ENCODE measurements around the gene PEF1.

The PEF1 gene

DNA sequence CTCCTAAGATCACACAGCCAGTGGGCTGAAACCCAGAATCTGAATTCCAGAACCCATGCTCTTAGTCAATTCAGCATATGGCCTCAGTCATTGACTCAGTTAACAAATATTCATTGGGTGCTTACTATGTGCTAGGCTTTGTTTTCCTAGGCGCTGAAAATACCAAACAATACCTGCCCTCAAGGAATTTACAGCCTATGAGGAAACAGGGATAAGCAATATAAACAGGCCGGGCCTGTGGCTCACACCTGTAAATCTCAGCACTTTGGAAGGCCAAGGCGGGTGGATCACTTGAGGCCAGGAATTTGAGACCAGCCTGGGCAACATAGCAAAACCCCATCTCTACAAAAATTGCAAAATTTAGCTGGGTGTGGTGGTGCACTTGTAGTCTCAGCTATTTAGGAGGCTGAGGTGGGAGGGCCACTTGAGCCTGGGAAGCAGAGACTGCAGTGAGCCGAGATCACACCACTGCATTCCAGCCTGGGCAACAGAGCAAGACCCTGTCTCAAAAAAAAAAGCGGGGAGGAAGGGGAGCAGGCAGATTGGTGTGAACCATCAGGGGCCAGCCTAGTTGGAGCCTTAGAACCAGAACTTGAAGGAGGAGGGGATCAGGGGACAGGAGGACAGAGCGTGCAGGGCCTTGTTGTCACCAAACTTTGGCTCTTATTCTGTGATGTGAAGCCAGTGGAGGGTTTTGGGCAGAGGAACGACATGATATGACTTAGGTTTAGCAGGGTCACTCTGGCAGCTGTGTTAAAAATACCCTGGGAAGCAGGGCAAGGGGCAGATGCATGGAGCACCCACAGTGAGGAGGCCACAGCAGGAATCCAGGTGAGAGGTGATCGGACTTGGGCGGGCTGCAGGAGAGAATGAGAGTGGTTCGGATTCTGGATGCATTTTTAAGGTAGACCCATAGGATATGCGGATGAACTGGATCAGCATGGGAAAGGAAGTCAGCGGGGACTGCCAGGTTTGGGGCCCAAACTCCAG lies 62.6 kb downstream of the PEF1 start:
- DNase-seq, result no peak

DNA sequence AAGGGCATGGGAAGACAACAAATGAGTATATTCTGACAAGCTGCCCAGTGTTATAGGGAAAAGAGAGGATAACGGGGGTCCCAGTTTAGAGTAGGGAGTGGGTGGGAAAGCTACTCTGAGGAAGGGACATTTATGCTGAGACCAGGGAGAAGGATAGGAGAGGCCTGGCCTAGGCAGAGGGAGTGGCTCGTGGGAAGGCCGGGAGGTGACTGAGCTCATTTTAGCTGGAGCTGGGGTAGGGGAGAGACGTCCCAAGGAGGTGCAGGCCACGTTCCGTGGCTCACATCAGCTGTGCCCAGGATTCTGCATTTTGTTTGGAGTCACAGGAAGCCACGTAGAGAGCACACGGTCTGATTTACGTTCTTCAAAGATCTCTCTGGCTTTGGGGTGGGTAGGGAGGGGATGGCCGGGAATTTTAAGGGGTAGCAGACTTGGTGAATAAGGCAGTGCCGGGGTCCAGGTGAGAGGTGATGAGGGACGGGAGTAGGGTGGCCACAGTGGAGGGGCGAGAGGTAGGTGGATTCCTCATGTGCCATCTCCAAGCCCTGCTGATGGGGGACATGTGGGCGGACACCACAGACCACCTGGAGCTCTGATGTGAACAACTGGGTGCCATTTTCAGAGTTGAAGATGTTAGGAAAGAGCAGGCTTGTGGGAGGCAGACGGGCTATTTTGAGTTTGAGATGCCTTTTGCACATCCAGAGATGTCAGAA lies 63.6 kb downstream of the PEF1 start:
- DNase-seq, result no peak

DNA sequence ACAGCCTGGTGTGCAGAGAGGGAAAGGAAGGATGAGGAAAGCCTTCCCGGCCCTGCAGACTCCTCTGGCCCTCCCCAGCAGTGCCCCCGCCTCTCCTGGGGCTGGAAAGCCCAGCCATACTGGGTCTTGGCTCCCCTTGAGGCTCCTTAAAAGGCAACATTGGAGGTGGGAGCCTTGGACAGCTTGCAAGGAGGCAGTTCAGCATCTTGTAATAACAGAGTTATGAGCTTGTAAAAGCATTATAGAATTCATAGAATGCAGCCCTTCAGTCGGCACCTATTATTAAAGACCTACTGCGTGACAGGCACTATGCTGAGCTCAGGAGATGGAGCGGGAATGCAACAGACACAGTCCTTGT lies 64.2 kb downstream of the PEF1 start:
- DNase-seq, result no peak

Measured in NCI-H2171 (cell line).